ENCODE results near the gene TMEM72. TPM values are rescaled to one million over a fixed set of nuclear protein-coding genes. Genes with fewer than 3 reads are reported as not detected.
A peak's percentile ranks its signal among the peaks of the same experiment; 100 is the strongest.

The TMEM72 gene
- total and polyA plus RNA-seq, 9 donors = 0.04 to 0.16 (median 0.12) TPM; not detected in 1

GRCh38 chr10:44888886-44889285, 22.3 kb upstream of the TMEM72 start:
- no peak overlapping the region for H3K4me3 ChIP-seq (ENCODE audit: low read length)
- DNase-seq = no peak
- no CpG with 5 or more reads among the region's 4 CpGs for WGBS (ENCODE audit: insufficient coverage)
- H3K27me3 ChIP-seq (ENCODE audit: control insufficient read depth, insufficient read depth, low read length) = no peaks in the 10 kb centered on the region
- H3K36me3 ChIP-seq (ENCODE audit: control insufficient read depth, insufficient read depth, low read length) = no peaks in the 10 kb centered on the region
- no peaks in the 10 kb centered on the region for H3K9me3 ChIP-seq (replicated peaks; ENCODE audit: control insufficient read depth, low read depth, low read length)
- H3K4me1 ChIP-seq (ENCODE audit: control insufficient read depth, insufficient read depth, low read length) = peaks cover 3% of the 10 kb centered on the region
- H3K27ac ChIP-seq (ENCODE audit: low read length) = no peak overlapping the region

- no peaks in the 10 kb centered on the region for H3K27me3 ChIP-seq (ENCODE audit: control insufficient read depth, insufficient read depth, low read length)
- no peak overlapping the region for H3K4me3 ChIP-seq (ENCODE audit: low read length)
- peaks cover 8% of the 10 kb centered on the region for H3K4me1 ChIP-seq (ENCODE audit: control insufficient read depth, insufficient read depth, low read length)
- WGBS (ENCODE audit: insufficient coverage) = no CpG with 5 or more reads among the region's 1 CpG
- no peak for DNase-seq
- no peak overlapping the region for H3K27ac ChIP-seq (ENCODE audit: low read length)
- H3K9me3 ChIP-seq (replicated peaks; ENCODE audit: control insufficient read depth, low read depth, low read length) = no peaks in the 10 kb centered on the region
- H3K36me3 ChIP-seq (ENCODE audit: control insufficient read depth, insufficient read depth, low read length) = no peaks in the 10 kb centered on the region
These were observed 21.3 kb upstream of the TMEM72 start for GRCh38 chr10:44889834-44890233.

GRCh38 chr10:44890696-44891563, 20.2 kb upstream of the TMEM72 start:
- Histone ChIP-seq H3K9me3 (replicated peaks; ENCODE audit: control insufficient read depth, low read depth, low read length) (no peaks in the 10 kb centered on the region), H3K4me3 (ENCODE audit: low read length) (no peak overlapping the region), H3K27ac (ENCODE audit: low read length) (no peak overlapping the region), H3K36me3 (ENCODE audit: control insufficient read depth, insufficient read depth, low read length) (no peaks in the 10 kb centered on the region), H3K27me3 (ENCODE audit: control insufficient read depth, insufficient read depth, low read length) (no peaks in the 10 kb centered on the region), H3K4me1 (ENCODE audit: control insufficient read depth, insufficient read depth, low read length) (peaks cover 13% of the 10 kb centered on the region)
- 88% methylated on average over 5 of the region's 6 CpGs for WGBS (ENCODE audit: insufficient coverage)
- DNase-seq = no peak

GRCh38 chr10:44891721-44892120, 19.4 kb upstream of the TMEM72 start:
- H3K27me3 ChIP-seq (ENCODE audit: control insufficient read depth, insufficient read depth, low read length) = no peaks in the 10 kb centered on the region
- peaks cover 13% of the 10 kb centered on the region for H3K4me1 ChIP-seq (ENCODE audit: control insufficient read depth, insufficient read depth, low read length)
- no peak overlapping the region for H3K4me3 ChIP-seq (ENCODE audit: low read length)
- WGBS (ENCODE audit: insufficient coverage) = 71% methylated on average over 1 of the region's 1 CpG
- H3K36me3 ChIP-seq (ENCODE audit: control insufficient read depth, insufficient read depth, low read length) = no peaks in the 10 kb centered on the region
- H3K27ac ChIP-seq (ENCODE audit: low read length) = no peak overlapping the region
- no peaks in the 10 kb centered on the region for H3K9me3 ChIP-seq (replicated peaks; ENCODE audit: control insufficient read depth, low read depth, low read length)
- no peak for DNase-seq

- Histone ChIP-seq H3K27ac (ENCODE audit: low read length) (no peak overlapping the region), H3K36me3 (ENCODE audit: control insufficient read depth, insufficient read depth, low read length) (no peaks in the 10 kb centered on the region), H3K27me3 (ENCODE audit: control insufficient read depth, insufficient read depth, low read length) (no peaks in the 10 kb centered on the region), H3K4me3 (ENCODE audit: low read length) (no peak overlapping the region), H3K9me3 (replicated peaks; ENCODE audit: control insufficient read depth, low read depth, low read length) (no peaks in the 10 kb centered on the region), H3K4me1 (ENCODE audit: control insufficient read depth, insufficient read depth, low read length) (peaks cover 17% of the 10 kb centered on the region)
- no peak for DNase-seq
- WGBS (ENCODE audit: insufficient coverage) = no CpG with 5 or more reads among the region's 5 CpGs
These were observed 17.3 kb upstream of the TMEM72 start for GRCh38 chr10:44893604-44894468.

GRCh38 chr10:44894691-44895090, 16.4 kb upstream of the TMEM72 start:
- no peak overlapping the region for H3K4me3 ChIP-seq (ENCODE audit: low read length)
- no peaks in the 10 kb centered on the region for H3K27me3 ChIP-seq (ENCODE audit: control insufficient read depth, insufficient read depth, low read length)
- H3K36me3 ChIP-seq (ENCODE audit: control insufficient read depth, insufficient read depth, low read length) = no peaks in the 10 kb centered on the region
- no peak for DNase-seq
- 83% methylated on average over 4 of the region's 4 CpGs for WGBS (ENCODE audit: insufficient coverage)
- H3K27ac ChIP-seq (ENCODE audit: low read length) = no peak overlapping the region
- no peaks in the 10 kb centered on the region for H3K9me3 ChIP-seq (replicated peaks; ENCODE audit: control insufficient read depth, low read depth, low read length)
- H3K4me1 ChIP-seq (ENCODE audit: control insufficient read depth, insufficient read depth, low read length) = peaks cover 25% of the 10 kb centered on the region

GRCh38 chr10:44895280-44895679, 15.9 kb upstream of the TMEM72 start:
- no peak for DNase-seq
- no peaks in the 10 kb centered on the region for H3K36me3 ChIP-seq (ENCODE audit: control insufficient read depth, insufficient read depth, low read length)
- H3K4me3 ChIP-seq (ENCODE audit: low read length) = no peak overlapping the region
- no peaks in the 10 kb centered on the region for H3K9me3 ChIP-seq (replicated peaks; ENCODE audit: control insufficient read depth, low read depth, low read length)
- H3K4me1 ChIP-seq (ENCODE audit: control insufficient read depth, insufficient read depth, low read length) = peaks cover 25% of the 10 kb centered on the region
- WGBS (ENCODE audit: insufficient coverage) = 80% methylated on average over 5 of the region's 5 CpGs
- H3K27me3 ChIP-seq (ENCODE audit: control insufficient read depth, insufficient read depth, low read length) = no peaks in the 10 kb centered on the region
- no peak overlapping the region for H3K27ac ChIP-seq (ENCODE audit: low read length)

- no peaks in the 10 kb centered on the region for H3K27me3 ChIP-seq (ENCODE audit: control insufficient read depth, insufficient read depth, low read length)
- no peak overlapping the region for H3K27ac ChIP-seq (ENCODE audit: low read length)
- H3K9me3 ChIP-seq (replicated peaks; ENCODE audit: control insufficient read depth, low read depth, low read length) = no peaks in the 10 kb centered on the region
- no peaks in the 10 kb centered on the region for H3K36me3 ChIP-seq (ENCODE audit: control insufficient read depth, insufficient read depth, low read length)
- H3K4me1 ChIP-seq (ENCODE audit: control insufficient read depth, insufficient read depth, low read length) = peaks cover 25% of the 10 kb centered on the region
- H3K4me3 ChIP-seq (ENCODE audit: low read length) = no peak overlapping the region
- no peak for DNase-seq
- 87% methylated on average over 5 of the region's 7 CpGs for WGBS (ENCODE audit: insufficient coverage)
These were observed 14.1 kb upstream of the TMEM72 start for GRCh38 chr10:44897049-44897448.

- WGBS (ENCODE audit: insufficient coverage) = 52% methylated on average over 4 of the region's 4 CpGs
- H3K9me3 ChIP-seq (replicated peaks; ENCODE audit: control insufficient read depth, low read depth, low read length) = no peaks in the 10 kb centered on the region
- peak; percentile 38 for DNase-seq
- H3K27ac ChIP-seq (ENCODE audit: low read length) = no peak overlapping the region
- peaks cover 34% of the 10 kb centered on the region for H3K4me1 ChIP-seq (ENCODE audit: control insufficient read depth, insufficient read depth, low read length)
- H3K4me3 ChIP-seq (ENCODE audit: low read length) = no peak overlapping the region
- H3K27me3 ChIP-seq (ENCODE audit: control insufficient read depth, insufficient read depth, low read length) = peaks cover 2% of the 10 kb centered on the region
- H3K36me3 ChIP-seq (ENCODE audit: control insufficient read depth, insufficient read depth, low read length) = no peaks in the 10 kb centered on the region
These were observed 12.5 kb upstream of the TMEM72 start for GRCh38 chr10:44898665-44899064.

- WGBS (ENCODE audit: insufficient coverage) = 49% methylated on average over 4 of the region's 5 CpGs
- DNase-seq = no peak
- Histone ChIP-seq H3K4me3 (ENCODE audit: low read length) (no peak overlapping the region), H3K9me3 (replicated peaks; ENCODE audit: control insufficient read depth, low read depth, low read length) (no peaks in the 10 kb centered on the region), H3K4me1 (ENCODE audit: control insufficient read depth, insufficient read depth, low read length) (peaks cover 30% of the 10 kb centered on the region), H3K27me3 (ENCODE audit: control insufficient read depth, insufficient read depth, low read length) (peaks cover 2% of the 10 kb centered on the region), H3K36me3 (ENCODE audit: control insufficient read depth, insufficient read depth, low read length) (no peaks in the 10 kb centered on the region), H3K27ac (ENCODE audit: low read length) (no peak overlapping the region)
These were observed 11.6 kb upstream of the TMEM72 start for GRCh38 chr10:44899450-44900080.

Measured in muscle of leg (tissue), 11 donors.